Caco-2 (cell line): ENCODE data around the gene CPED1. TPM values are rescaled to one million over a fixed set of nuclear protein-coding genes. Genes with fewer than 3 reads are reported as not detected.

Source experiments
- BruUV-seq: library from RNA; stranded (reverse); fragments of 400-500 nt; replicated peaks from 2 replicates; lab custom pipeline; 2021; lab: Mats Ljungman, UMichigan
- CTCF ChIA-PET: fragments of 300-600 bp; sonication (Branson Sonifier 250); formaldehyde crosslinking; loops from one replicate; lab custom pipeline; 2022; ENCODE audit warnings: antibody characterized with exemption; lab: Charles Lee
- POLR2A ChIA-PET: fragments of 300-600 bp; sonication (Branson Sonifier 250); formaldehyde crosslinking; loops from one replicate; lab custom pipeline; 2022; ENCODE audit warnings: antibody characterized with exemption; lab: Charles Lee
- DNase-seq, 2 experiments: peaks; one replicate each; pipeline versions ENCODE4 v3.0.0 to v3.0.0-alpha.2; 2020 to 2022
- H3K27me3 ChIP-seq: replicated peaks from 2 replicates; pipeline ENCODE4 v1.6.0; 2011; ENCODE audit warnings: low read length; ENCODE audit not compliant: control insufficient read depth, insufficient read depth
- H3K36me3 ChIP-seq: 2 replicates; pipeline ENCODE4 v1.5.1; 2011; ENCODE audit warnings: low read length; ENCODE audit not compliant: control insufficient read depth, insufficient read depth
- H3K4me1 ChIP-seq: fragments of 250-450 bp; sonication (Bioruptor Pico); 2 replicates; pipeline ENCODE4 v1.5.1; 2020; ENCODE audit warnings: mild to moderate bottlenecking
- H3K4me3 ChIP-seq: 2 replicates; pipeline ENCODE4 v1.5.1; 2011; ENCODE audit warnings: low read depth, mild to moderate bottlenecking, control low read depth, low read length
- H3K9me3 ChIP-seq: fragments of 250-450 bp; sonication (Bioruptor Pico); 2 replicates; pipeline ENCODE4 v1.5.1; 2020; ENCODE audit warnings: mild to moderate bottlenecking, moderate library complexity
- H3K27ac Mint-ChIP-seq: one replicate; pipeline ENCODE4 v1.8.0; 2022; ENCODE audit warnings: mixed read lengths; ENCODE audit not compliant: unreplicated experiment
- H3K27me3 Mint-ChIP-seq: one replicate; pipeline ENCODE4 v1.8.0; 2022; ENCODE audit warnings: mixed read lengths; ENCODE audit not compliant: insufficient read depth, unreplicated experiment
- H3K36me3 Mint-ChIP-seq: one replicate; pipeline ENCODE4 v1.8.0; 2022; ENCODE audit warnings: mild to moderate bottlenecking, mixed read lengths; ENCODE audit not compliant: insufficient read depth, unreplicated experiment
- H3K4me1 Mint-ChIP-seq: one replicate; pipeline ENCODE4 v1.8.0; 2022; ENCODE audit warnings: low read depth, mixed read lengths; ENCODE audit not compliant: unreplicated experiment
- H3K4me3 Mint-ChIP-seq: one replicate; pipeline ENCODE4 v1.8.0; 2022; ENCODE audit warnings: mild to moderate bottlenecking, moderate library complexity, mixed read lengths; ENCODE audit not compliant: unreplicated experiment
- H3K9me3 Mint-ChIP-seq: one replicate; pipeline ENCODE4 v1.8.0; 2022; ENCODE audit warnings: mixed read lengths; ENCODE audit not compliant: unreplicated experiment
- intact Hi-C: fragments of 100-400 bp; cut with micrococcal nuclease; formaldehyde crosslinking; loops from one replicate; pipeline ENCODE4 v1.10.0; 2022; ENCODE audit not compliant: unreplicated experiment
- total RNA-seq: library from RNA; stranded (reverse); gene quantifications from 2 replicates; pipeline ENCODE4 v1.2.3, GENCODE V29; 2022
- TF ChIP-seq, protein P1 (sequence below), 2 experiments: fragments of 200-600 bp in 1 of 2; IDR thresholded peaks; 1 replicate in 1 of 2; 2 replicates in 1 of 2; pipeline versions ENCODE4 v1.5.1 to v1.8.0; 2011 to 2022; ENCODE audit warnings: antibody characterized with exemption in 1 of 2, control low read depth in 1 of 2, inconsistent platforms in 1 of 2, low read depth in 1 of 2, low read length in 1 of 2, mild to moderate bottlenecking in 1 of 2, moderate library complexity in 1 of 2; ENCODE audit not compliant: insufficient read depth in 1 of 2, severe bottlenecking in 1 of 2, unreplicated experiment in 1 of 2

Gene CPED1
- total RNA-seq, 1 experiment from 2014 or later: 0.23 TPM

DNA sequence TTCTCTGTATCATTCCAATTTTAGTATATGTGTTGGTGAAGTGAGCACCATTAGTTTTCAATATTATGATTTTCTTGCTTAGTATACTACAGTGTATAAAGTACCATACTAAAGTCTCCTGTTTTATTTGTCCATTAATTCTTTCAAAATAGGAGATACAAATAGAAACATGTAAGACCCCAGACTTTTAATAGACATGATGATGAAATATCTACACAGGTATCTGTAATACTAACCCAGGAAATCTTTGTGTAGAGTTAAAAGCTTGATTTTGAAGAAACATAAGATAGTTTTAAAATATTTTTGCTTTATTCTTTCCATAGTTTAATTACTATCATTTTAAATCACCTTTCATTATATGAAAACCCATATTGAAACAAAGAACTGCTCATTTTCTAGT is 206.5 kb downstream of the CPED1 start:
- Mint-ChIP-seq H3K4me1 (no peaks in the 10 kb centered on the region), H3K27ac (no peak overlapping the region), H3K27me3 (peaks cover 5% of the 10 kb centered on the region), H3K9me3 (no peaks in the 10 kb centered on the region), H3K36me3 (no peaks in the 10 kb centered on the region), H3K4me3 (no peak overlapping the region)
- H3K4me3 ChIP-seq: no peak overlapping the region
- TF ChIP-seq, protein P1, sequence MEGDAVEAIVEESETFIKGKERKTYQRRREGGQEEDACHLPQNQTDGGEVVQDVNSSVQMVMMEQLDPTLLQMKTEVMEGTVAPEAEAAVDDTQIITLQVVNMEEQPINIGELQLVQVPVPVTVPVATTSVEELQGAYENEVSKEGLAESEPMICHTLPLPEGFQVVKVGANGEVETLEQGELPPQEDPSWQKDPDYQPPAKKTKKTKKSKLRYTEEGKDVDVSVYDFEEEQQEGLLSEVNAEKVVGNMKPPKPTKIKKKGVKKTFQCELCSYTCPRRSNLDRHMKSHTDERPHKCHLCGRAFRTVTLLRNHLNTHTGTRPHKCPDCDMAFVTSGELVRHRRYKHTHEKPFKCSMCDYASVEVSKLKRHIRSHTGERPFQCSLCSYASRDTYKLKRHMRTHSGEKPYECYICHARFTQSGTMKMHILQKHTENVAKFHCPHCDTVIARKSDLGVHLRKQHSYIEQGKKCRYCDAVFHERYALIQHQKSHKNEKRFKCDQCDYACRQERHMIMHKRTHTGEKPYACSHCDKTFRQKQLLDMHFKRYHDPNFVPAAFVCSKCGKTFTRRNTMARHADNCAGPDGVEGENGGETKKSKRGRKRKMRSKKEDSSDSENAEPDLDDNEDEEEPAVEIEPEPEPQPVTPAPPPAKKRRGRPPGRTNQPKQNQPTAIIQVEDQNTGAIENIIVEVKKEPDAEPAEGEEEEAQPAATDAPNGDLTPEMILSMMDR (IDR thresholded peaks at IDR 0.05; ENCODE audit: insufficient read depth in 1 of 2, low read depth in 1 of 2, low read length in 1 of 2, severe bottlenecking in 1 of 2, unreplicated experiment in 1 of 2): no peak
- no peaks in the 10 kb centered on the region for H3K9me3 ChIP-seq
- ChIA-PET POLR2A (no interaction called here), CTCF (no interaction called here)
- H3K4me1 ChIP-seq: no peaks in the 10 kb centered on the region
- intact Hi-C loops: no loop called here
- DNase-seq: no peak
- no peaks in the 10 kb centered on the region for H3K36me3 ChIP-seq
- no TSS peak for BruUV-seq
- no peaks in the 10 kb centered on the region; the same call in 1 of the 2 replicates for H3K27me3 ChIP-seq

DNA sequence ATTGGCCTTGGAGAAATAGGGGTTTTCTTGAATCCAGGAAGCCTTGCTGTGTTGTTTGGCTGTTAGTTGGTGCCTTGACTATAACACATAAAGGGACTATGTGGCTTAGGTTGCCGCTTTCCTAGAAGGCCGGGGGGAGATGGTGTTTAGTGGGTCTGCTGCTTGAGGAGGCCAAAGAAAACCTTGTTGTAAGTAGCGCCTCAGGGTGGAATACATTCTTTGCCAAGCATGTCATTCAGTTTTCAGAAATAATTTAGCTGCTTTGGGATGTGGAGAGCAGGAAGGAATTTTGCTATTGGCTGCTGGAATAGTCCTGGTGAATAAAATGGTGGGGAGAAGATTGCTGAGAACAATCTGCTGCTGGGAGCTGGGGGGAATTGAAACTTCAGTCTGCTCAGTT is 207.4 kb downstream of the CPED1 start:
- Histone ChIP-seq H3K9me3 (no peaks in the 10 kb centered on the region), H3K36me3 (no peaks in the 10 kb centered on the region), H3K27me3 (no peaks in the 10 kb centered on the region; the same call in 1 of the 2 replicates), H3K4me1 (no peaks in the 10 kb centered on the region), H3K4me3 (no peak overlapping the region)
- ChIA-PET CTCF (no interaction called here), POLR2A (no interaction called here)
- BruUV-seq: no TSS peak
- H3K9me3 Mint-ChIP-seq: no peaks in the 10 kb centered on the region
- no peaks in the 10 kb centered on the region for H3K4me1 Mint-ChIP-seq
- no peak overlapping the region for H3K4me3 Mint-ChIP-seq
- intact Hi-C loops: no loop called here
- H3K27me3 Mint-ChIP-seq: peaks cover 4% of the 10 kb centered on the region
- TF ChIP-seq, protein P1 (IDR thresholded peaks at IDR 0.05; ENCODE audit: insufficient read depth in 1 of 2, low read depth in 1 of 2, low read length in 1 of 2, severe bottlenecking in 1 of 2, unreplicated experiment in 1 of 2): no peak
- H3K27ac Mint-ChIP-seq: no peak overlapping the region
- H3K36me3 Mint-ChIP-seq: no peaks in the 10 kb centered on the region
- no peak for DNase-seq

DNA sequence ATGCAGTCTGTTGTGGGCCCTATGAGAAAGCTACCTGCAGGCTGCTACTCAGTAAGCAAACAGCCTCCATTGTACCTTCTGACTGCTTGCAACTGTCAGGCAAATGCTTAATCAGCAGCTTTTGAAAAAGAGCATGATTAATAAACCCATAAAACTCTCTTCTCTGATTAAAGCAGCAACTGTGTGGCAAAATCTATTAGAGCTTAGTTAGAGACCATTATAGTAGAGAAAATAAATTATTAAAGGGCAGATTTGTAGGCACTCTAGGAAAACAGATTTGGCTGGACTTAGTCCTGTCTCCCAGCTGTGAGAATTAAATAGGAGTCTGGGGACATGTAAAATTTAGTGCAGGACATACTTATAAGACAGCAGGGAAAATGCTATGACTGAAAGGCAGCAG is 207.8 kb downstream of the CPED1 start:
- POLR2A ChIA-PET: no interaction called here
- H3K9me3 ChIP-seq: no peaks in the 10 kb centered on the region
- TF ChIP-seq, protein P1 (IDR thresholded peaks at IDR 0.05; ENCODE audit: insufficient read depth in 1 of 2, low read depth in 1 of 2, low read length in 1 of 2, severe bottlenecking in 1 of 2, unreplicated experiment in 1 of 2): no peak
- H3K36me3 ChIP-seq: no peaks in the 10 kb centered on the region
- H3K4me3 ChIP-seq: no peak overlapping the region
- H3K27ac Mint-ChIP-seq: no peak overlapping the region
- no peaks in the 10 kb centered on the region for H3K4me1 Mint-ChIP-seq
- H3K27me3 Mint-ChIP-seq: peaks cover 6% of the 10 kb centered on the region
- no peaks in the 10 kb centered on the region; the same call in 1 of the 2 replicates for H3K27me3 ChIP-seq
- H3K9me3 Mint-ChIP-seq: no peaks in the 10 kb centered on the region
- H3K36me3 Mint-ChIP-seq: no peaks in the 10 kb centered on the region
- DNase-seq: no peak
- no peaks in the 10 kb centered on the region for H3K4me1 ChIP-seq
- no peak overlapping the region for H3K4me3 Mint-ChIP-seq
- CTCF ChIA-PET: no interaction called here
- intact Hi-C loops: no loop called here
- BruUV-seq: no TSS peak
